ENCODE data around the gene BTBD10.

GRCh38 chr11:13429288-13429687 lies 33.7 kb downstream of the BTBD10 start:
- TF ChIP-seq CTCF (IDR thresholded peaks at IDR 0.05), result no peak
- no peak for TF ChIP-seq POLR2A (IDR thresholded peaks at IDR 0.05)

Measured in adrenal gland (tissue), 5 donors.